ENCODE results near the gene MYOCOS.

MYOCOS gene

DNA sequence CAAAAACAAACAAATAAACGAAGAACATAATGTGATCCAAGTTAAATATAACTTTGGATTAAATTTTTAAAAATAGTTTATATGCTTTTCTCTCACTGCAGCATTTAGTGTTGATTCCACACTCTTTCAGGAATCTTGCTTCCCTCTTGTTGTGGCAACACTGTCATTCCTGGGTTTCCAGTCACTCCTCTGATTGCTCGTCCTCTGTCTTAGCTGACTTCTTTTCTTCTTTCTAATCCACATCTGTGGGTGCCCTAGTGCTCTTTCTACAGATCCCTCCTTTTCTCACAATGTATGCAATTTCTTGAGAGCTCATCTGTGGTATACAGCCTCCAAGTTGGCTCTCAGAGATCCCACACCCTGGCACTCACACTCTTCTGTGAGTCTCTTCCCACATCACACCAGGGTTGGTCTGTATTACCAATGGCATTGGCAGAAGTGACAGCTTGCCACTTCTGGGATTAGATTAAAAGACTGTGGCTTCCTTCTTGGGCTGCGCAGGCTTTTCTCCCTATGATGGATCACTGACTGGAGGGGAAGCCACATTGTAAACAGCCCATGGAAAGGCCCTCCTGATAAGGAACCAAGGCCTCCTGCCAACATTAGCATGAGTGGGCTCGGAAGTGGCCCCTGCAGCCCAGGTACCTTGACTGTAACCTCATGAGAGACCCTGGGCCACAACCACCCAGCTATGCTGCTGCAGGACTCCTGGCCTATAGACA is 42.0 kb downstream of the MYOCOS start:
- DNase-seq, result no peak

DNA sequence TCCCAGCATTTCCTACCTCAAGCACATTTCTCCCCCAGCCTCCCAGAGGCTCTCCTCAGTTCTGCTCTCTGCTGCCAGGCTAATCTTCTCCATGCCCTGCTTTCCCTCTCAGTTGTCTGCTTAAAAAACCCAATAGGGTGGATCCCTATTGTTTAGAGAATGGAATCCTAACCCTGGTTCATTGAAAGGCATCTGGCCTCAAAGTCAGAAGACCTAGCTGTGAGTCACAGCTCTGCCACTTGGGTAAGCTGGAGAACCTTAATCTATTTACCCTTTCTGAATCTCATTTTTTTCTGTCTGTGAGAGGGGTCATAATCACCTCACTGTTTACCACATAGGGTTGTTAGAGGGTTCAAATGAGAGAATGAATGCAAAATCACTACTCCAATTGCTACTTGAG is 42.9 kb downstream of the MYOCOS start:
- no peak for DNase-seq

DNA sequence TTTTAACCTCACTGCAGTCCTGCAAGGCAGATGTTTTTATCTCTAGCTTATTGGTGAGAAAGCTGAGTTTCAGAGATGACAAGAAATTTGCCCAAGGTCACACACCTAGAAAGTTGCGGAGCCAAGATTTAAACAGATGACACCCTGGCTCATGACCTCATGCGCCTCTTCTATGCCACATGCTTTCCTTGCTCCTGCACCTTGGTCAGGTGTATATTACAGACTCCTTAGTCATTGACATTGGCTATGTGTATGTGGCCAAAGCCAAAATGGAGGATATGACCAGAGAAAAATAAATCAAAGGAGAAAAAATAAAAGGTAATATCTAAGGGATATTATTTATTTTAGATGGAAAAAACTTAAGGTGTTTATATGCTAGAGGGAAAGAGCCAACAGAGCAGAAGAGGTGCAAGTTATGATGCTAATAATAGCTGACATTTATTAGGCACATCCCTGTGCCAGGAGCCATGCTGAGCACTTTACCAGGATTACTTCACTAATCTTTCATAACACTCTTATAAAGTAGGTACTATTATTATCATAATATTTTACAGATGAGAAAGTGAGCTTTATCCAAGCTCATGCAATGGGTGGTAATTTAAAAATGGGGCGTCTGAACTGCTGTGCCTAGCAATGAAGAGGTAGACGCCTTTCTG is 44.2 kb downstream of the MYOCOS start:
- DNase-seq, result no peak

DNA sequence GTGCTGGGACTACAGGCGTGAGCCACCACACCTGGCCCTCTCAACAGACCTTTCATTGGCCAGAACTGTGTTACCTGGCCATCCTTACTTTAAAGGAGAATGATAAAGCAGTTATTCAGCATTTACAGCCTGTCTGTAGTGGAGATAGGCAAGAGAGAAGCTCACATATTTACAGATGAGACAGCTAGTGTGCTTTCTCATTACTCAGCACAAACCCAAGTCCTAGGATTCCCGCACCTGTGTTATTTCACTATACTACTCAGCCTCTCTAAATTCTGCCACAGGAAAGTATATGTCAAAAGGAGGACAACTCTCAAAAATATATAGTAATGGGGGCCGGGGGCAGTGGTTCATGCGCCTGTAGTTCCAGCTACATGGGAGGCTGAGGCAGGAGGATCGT is 46.3 kb downstream of the MYOCOS start:
- DNase-seq, result no peak

DNA sequence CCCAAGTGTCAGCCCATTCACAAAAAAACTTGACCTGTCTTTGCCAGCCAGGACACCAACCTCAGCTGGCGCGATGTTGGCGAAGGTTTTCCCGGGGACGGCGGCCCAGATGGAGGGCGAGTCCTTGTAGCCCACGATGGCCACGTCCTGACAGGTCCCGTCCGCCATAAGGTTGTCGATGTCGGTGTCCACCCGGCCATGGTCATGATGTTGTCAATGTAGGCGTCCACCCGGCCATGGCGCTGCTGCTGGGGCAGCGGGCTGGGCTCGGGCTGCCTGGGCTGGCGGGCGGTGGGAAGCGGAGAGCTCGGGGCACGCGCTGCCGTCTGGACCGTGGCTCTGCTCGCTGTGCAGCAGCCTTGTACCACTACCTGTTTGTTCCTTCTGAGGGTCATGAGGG is 48.7 kb downstream of the MYOCOS start:
- no peak for DNase-seq

DNA sequence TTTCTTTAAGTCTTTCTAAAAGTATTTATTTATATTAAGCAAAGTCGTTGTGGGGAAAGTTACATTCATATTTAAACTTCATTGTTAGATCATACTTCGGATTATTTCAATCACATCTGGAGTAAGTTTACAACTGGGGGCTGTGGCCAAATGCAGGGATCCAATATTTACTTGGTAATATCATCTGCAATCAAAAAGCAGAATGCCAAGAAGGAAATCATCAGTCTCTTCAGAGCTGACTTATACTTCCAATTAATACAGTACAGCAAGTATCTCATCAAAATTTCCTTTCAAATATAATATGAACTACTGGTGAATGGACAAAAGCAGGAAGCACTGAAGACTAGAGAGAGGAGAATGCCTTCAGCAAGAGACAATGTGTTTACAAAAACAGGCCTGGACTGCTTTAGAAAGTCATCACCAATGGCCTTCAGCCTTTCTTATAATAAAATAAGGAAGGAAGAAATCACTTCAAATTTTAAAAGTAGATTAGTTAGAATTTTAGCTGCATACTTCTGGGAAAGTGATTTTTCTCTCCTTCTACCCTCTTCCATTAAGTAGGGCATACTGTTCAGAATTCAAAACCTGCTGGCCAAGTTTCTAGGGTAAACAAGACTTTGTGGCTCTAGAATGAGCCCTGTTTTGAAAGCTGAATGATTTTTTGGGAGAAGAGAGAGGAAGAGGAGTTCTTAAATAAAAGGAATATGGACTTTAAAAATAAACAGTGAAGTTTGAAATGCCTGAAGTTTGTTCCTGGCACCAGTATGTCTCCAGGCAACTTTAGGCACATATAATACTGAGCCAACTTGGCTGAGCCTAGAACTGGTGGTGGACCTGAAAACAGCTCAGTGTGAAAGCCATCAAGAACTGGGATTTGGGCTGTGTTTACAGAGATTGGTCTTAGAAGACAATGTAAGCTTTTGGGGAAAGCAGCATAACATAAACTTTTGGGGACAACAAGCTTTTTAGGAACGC is 52.7 kb downstream of the MYOCOS start:
- no peak for DNase-seq
